Esophagus muscularis mucosa (tissue), 4 donors: Measurements from ENCODE around the gene HECA. TPM values are rescaled to one million over a fixed set of nuclear protein-coding genes. Genes with fewer than 3 reads are reported as not detected.

Experiments
- DNase-seq: peaks from one replicate; pipeline ENCODE4 v3.0.0-alpha.2; 2017; ENCODE audit errors: extremely low spot score
- H3K27ac ChIP-seq, 4 donors: fragments of 200-600 bp; sonication (generic); replicated peaks in 1 of 4; 1 replicate in 3 of 4; 2 replicates in 1 of 4; pipeline ENCODE4 v1.5.1; 2016 to 2019; ENCODE audit warnings: mild to moderate bottlenecking in 1 of 4
- H3K27me3 ChIP-seq, 4 donors: fragments of 200-600 bp; sonication (generic); one replicate each; pipeline versions ENCODE4 v1.5.1 to v1.6.0; 2016 to 2019
- H3K36me3 ChIP-seq, 4 donors: fragments of 200-600 bp; sonication (generic); one replicate each; pipeline ENCODE4 v1.5.1; 2016 to 2019
- H3K4me1 ChIP-seq, 4 donors: fragments of 200-600 bp; sonication (generic); one replicate each; pipeline ENCODE4 v1.5.1; 2016 to 2019
- H3K4me3 ChIP-seq, 4 donors: fragments of 200-600 bp; sonication (generic); 1 replicate in 2 of 4; 2 replicates in 2 of 4; pipeline ENCODE4 v1.5.1; 2016 to 2019; ENCODE audit warnings: mild to moderate bottlenecking in 4 of 4, moderate library complexity in 1 of 4
- H3K9me3 ChIP-seq, 4 donors: fragments of 200-600 bp; sonication (generic); 1 replicate in 3 of 4; 2 replicates in 1 of 4; pipeline ENCODE4 v1.5.1; 2016 to 2019
- CTCF ChIP-seq, 3 experiments: fragments of 200-600 bp in 2 of 3; fragments of 450-650 bp in 1 of 3; sonication (generic) in 2 of 3; IDR thresholded peaks; one replicate each; pipeline ENCODE4 v1.5.1; 2017 to 2019; ENCODE audit warnings: antibody characterized with exemption in 3 of 3, mild to moderate bottlenecking in 2 of 3, moderate library complexity in 1 of 3
- EP300 ChIP-seq: sonication (generic); formaldehyde crosslinking; IDR thresholded peaks from one replicate; pipeline ENCODE4 v1.6.1; 2017; ENCODE audit warnings: antibody characterized with exemption
- POLR2A ChIP-seq: fragments of 450-650 bp; IDR thresholded peaks from one replicate; pipeline ENCODE4 v1.6.1; 2017; ENCODE audit warnings: antibody characterized with exemption, moderate library complexity, mild to moderate bottlenecking, low read depth
- POLR2AphosphoS5 ChIP-seq, 2 donors: sonication (generic); formaldehyde crosslinking; IDR thresholded peaks; one replicate each; pipeline ENCODE4 v1.6.1; 2017; ENCODE audit warnings: antibody characterized with exemption in 2 of 2
- WGBS: methylation state at CpG from one replicate; pipeline ENCODE4 v1.1.5; 2018; 5-methylcytosine and 5-hydroxymethylcytosine counted together
- intact Hi-C: fragments of 100-400 bp; cut with DNase I; formaldehyde crosslinking; loops from one replicate; pipeline ENCODE4 v1.15.1; 2023
- total RNA-seq, 4 donors: library from RNA; depleted of rRNA; stranded (reverse); fragments of >200 nt; gene quantifications; one replicate each; pipeline versions ENCODE4 v1.1.0 to v1.2.1, GENCODE V29; 2016

Gene HECA
- total RNA-seq, 4 donors from 2014 or later: 43.2 to 68.4 (median 52.4) TPM

DNA sequence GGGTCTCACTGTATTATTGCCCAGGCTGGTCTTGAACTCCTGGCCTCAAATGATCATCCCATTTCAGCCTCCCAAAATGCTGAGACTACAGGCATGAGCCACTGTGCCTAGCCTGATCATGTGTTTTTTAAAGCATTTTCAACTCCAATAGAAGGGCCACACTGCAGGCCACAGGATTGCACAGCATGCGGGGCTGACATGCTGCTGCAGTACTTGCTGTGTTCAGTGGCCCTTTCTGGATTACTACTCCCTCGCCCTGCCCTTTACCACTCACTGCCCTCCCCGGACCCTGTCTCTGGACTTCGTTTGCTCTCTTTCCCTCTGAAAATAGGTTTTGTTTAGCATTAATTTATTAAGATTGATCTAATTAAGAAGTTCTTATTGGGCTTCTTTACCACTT, 37.3 kb downstream of the HECA start:
- TF ChIP-seq POLR2AphosphoS5 (IDR thresholded peaks at IDR 0.05) (no peak), EP300 (no peak), CTCF (IDR thresholded peaks at IDR 0.05) (no peak), POLR2A (no peak)
- Histone ChIP-seq H3K4me3 (no peak overlapping the region), H3K4me1 (peaks cover 0 to 5% (median 2%) of the 10 kb centered on the region in 4 donors), H3K36me3 (peaks cover 19 to 44% (median 35%) of the 10 kb centered on the region in 4 donors), H3K9me3 (no peaks in the 10 kb centered on the region), H3K27me3 (no peaks in the 10 kb centered on the region), H3K27ac (no peak overlapping the region)
- 100% methylated on average over 4 of the region's 4 CpGs for WGBS
- DNase-seq: no peak
- intact Hi-C loops: no loop called here

DNA sequence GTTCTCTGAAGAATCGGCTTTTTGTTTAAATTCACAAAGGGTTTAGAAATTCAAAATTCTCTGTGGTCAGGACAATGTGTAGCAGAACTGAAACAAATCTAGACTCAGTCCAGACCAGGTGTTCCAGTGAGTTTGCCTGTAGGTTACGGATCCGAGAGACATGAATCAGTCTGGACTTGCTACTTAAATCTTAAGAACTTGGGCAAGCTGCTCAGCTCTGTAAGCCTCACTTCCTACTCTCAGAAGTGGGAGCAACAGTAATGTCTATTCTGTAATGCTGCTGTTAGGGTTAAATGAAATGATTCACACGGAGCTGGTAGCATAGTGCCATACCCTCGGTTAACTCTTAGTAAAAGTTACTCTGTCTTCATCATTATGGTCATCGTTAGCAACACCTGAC, 37.7 kb downstream of the HECA start:
- WGBS: 89% methylated on average over 6 of the region's 6 CpGs
- Histone ChIP-seq H3K27ac (no peak overlapping the region), H3K36me3 (peaks cover 20 to 44% (median 35%) of the 10 kb centered on the region in 4 donors), H3K4me1 (peaks cover 0 to 5% (median 2%) of the 10 kb centered on the region in 4 donors), H3K4me3 (no peak overlapping the region), H3K27me3 (no peaks in the 10 kb centered on the region), H3K9me3 (no peaks in the 10 kb centered on the region)
- TF ChIP-seq EP300 (no peak), CTCF (IDR thresholded peaks at IDR 0.05) (no peak), POLR2A (no peak), POLR2AphosphoS5 (IDR thresholded peaks at IDR 0.05) (no peak)
- intact Hi-C loops: no loop called here
- no peak for DNase-seq

GRCh38 chr6:139173172-139173571, 38.3 kb downstream of the HECA start:
- Histone ChIP-seq H3K9me3 (no peaks in the 10 kb centered on the region), H3K36me3 (peaks cover 26 to 44% (median 37%) of the 10 kb centered on the region in 4 donors), H3K27me3 (no peaks in the 10 kb centered on the region), H3K4me3 (no peak overlapping the region), H3K27ac (no peak overlapping the region), H3K4me1 (peaks cover 0 to 5% (median 2%) of the 10 kb centered on the region in 4 donors)
- intact Hi-C loops: no loop called here
- 68% methylated on average over 2 of the region's 2 CpGs for WGBS
- no peak for DNase-seq
- TF ChIP-seq CTCF (IDR thresholded peaks at IDR 0.05) (no peak), EP300 (no peak), POLR2A (no peak), POLR2AphosphoS5 (IDR thresholded peaks at IDR 0.05) (no peak)

DNA sequence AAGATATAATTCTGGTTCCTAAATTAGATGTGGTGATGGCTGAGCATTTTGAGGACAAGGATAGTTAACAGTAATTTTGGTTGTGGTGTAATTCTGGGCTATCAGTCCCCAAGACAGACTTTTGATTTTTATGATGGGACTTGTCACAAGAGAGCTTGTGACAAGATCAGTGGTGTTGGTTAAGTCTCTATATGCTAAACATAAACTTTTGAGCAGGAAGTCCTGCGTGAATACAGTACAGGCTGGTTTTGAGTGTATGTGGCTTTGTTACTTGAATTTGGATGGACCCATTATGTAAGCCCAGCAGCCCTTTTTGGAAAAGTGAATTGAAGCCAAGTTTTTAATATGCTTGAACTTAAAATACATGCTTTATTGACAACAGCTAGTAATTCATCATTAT, 38.9 kb downstream of the HECA start:
- WGBS: 71% methylated on average over 1 of the region's 1 CpG
- TF ChIP-seq EP300 (no peak), CTCF (IDR thresholded peaks at IDR 0.05) (no peak), POLR2A (no peak), POLR2AphosphoS5 (IDR thresholded peaks at IDR 0.05) (no peak)
- H3K36me3 ChIP-seq: peaks cover 32 to 47% (median 41%) of the 10 kb centered on the region in 4 donors

GRCh38 chr6:139174961-139175360, 40.1 kb downstream of the HECA start:
- Histone ChIP-seq H3K27me3 (no peaks in the 10 kb centered on the region), H3K36me3 (peaks cover 40 to 56% (median 47%) of the 10 kb centered on the region in 4 donors), H3K9me3 (no peaks in the 10 kb centered on the region), H3K27ac (no peak overlapping the region), H3K4me3 (no peak overlapping the region), H3K4me1 (peaks cover 0 to 4% (median 0%) of the 10 kb centered on the region in 4 donors)
- DNase-seq: no peak
- TF ChIP-seq POLR2A (no peak), CTCF (IDR thresholded peaks at IDR 0.05) (no peak), EP300 (no peak), POLR2AphosphoS5 (IDR thresholded peaks at IDR 0.05) (no peak)
- intact Hi-C loops: no loop called here

More for the DNA sequence above, 38.9 kb downstream of the HECA start:
- no peak for DNase-seq
- Histone ChIP-seq H3K4me1 (peaks cover 0 to 5% (median 2%) of the 10 kb centered on the region in 4 donors), H3K4me3 (no peak overlapping the region), H3K27me3 (no peaks in the 10 kb centered on the region), H3K9me3 (no peaks in the 10 kb centered on the region), H3K27ac (no peak overlapping the region)
- intact Hi-C loops: no loop called here
